ENCODE data around the gene MOB3C.

MOB3C gene

GRCh38 chr1:46637444-46638083 lies 21.0 kb upstream of the MOB3C start:
- DNase-seq = no peak

- DNase-seq = no peak
These were observed 18.6 kb upstream of the MOB3C start for GRCh38 chr1:46635205-46635604.

GRCh38 chr1:46630719-46631118 lies 14.1 kb upstream of the MOB3C start:
- no peak for DNase-seq

GRCh38 chr1:46623743-46624644 lies 7.4 kb upstream of the MOB3C start:
- no peak for DNase-seq

- no peak for DNase-seq
These were observed 5.7 kb upstream of the MOB3C start for GRCh38 chr1:46622344-46622743.

- no peak for DNase-seq
These were observed 5.3 kb upstream of the MOB3C start for GRCh38 chr1:46621930-46622329.

- no peak for DNase-seq
These were observed 3.1 kb upstream of the MOB3C start for GRCh38 chr1:46619656-46620258.

- DNase-seq = no peak
These were observed 2.3 kb upstream of the MOB3C start for GRCh38 chr1:46618754-46619415.

GRCh38 chr1:46617833-46618232 lies 1.2 kb upstream of the MOB3C start:
- DNase-seq = no peak

GRCh38 chr1:46617108-46617800 lies 643 bp upstream of the MOB3C start:
- no peak for DNase-seq

- no peak for DNase-seq
These were observed 876 bp downstream of the MOB3C start for GRCh38 chr1:46615735-46616134.

GRCh38 chr1:46615088-46615487 lies 1.5 kb downstream of the MOB3C start:
- no peak for DNase-seq

- DNase-seq = no peak
These were observed 2.0 kb downstream of the MOB3C start for GRCh38 chr1:46614604-46614984.

- no peak for DNase-seq
These were observed 2.7 kb downstream of the MOB3C start for GRCh38 chr1:46613661-46614603.

- DNase-seq = no peak
These were observed 3.5 kb downstream of the MOB3C start for GRCh38 chr1:46612937-46613660.

- no peak for DNase-seq
These were observed 4.9 kb downstream of the MOB3C start for GRCh38 chr1:46611691-46612221.

- DNase-seq = no peak
These were observed 9.1 kb downstream of the MOB3C start for GRCh38 chr1:46607345-46608130.

GRCh38 chr1:46606255-46606965 lies 10.2 kb downstream of the MOB3C start:
- no peak for DNase-seq

GRCh38 chr1:46605232-46605631 lies 11.4 kb downstream of the MOB3C start:
- DNase-seq = no peak

Data from activated gamma-delta T cell (primary cell).